B cell (primary cell): ENCODE measurements around the gene EPB41L4B. TPM values are rescaled to one million over a fixed set of nuclear protein-coding genes. Genes with fewer than 3 reads are reported as not detected.
"Not testable (repeated sequence)": the region's sequence is repeated elsewhere in the genome, so short reads cannot be mapped to it uniquely, and the experiment has no call there.

ENCODE experiments used
- ATAC-seq: fragments of 200-7000 bp; cut with Tn5 transposase; one replicate; pipeline ENCODE4 v1.10.0; 2021; ENCODE audit warnings: low read depth, mild to moderate bottlenecking, moderate number of reproducible peaks, moderate library complexity
- CTCF ChIA-PET: fragments of 350-600 bp; sonication (Branson Sonifier 250); formaldehyde crosslinking; loops from one replicate; lab custom pipeline; 2021; ENCODE audit warnings: antibody characterized with exemption, inconsistent platforms; lab: Charles Lee
- POLR2A ChIA-PET: fragments of 350-600 bp; sonication (Branson Sonifier 250); formaldehyde crosslinking; loops from one replicate; lab custom pipeline; 2021; ENCODE audit warnings: antibody characterized with exemption; lab: Charles Lee
- DNase-seq: peaks from one replicate; pipeline ENCODE4 v3.0.0; 2013
- H2AFZ ChIP-seq: 2 replicates; pipeline ENCODE4 v1.6.1; 2012; ENCODE audit warnings: mild to moderate bottlenecking, low read depth, low read length; ENCODE audit not compliant: insufficient read depth, poor library complexity, severe bottlenecking
- H3K27ac ChIP-seq, 2 donors: 1 replicate in 1 of 2; 2 replicates in 1 of 2; pipeline ENCODE4 v1.5.1; 2012 to 2013; ENCODE audit warnings: low read length in 2 of 2, mild to moderate bottlenecking in 2 of 2, moderate library complexity in 1 of 2
- H3K27me3 ChIP-seq, 4 experiments: fragments of 200-600 bp in 1 of 4; sonication (generic) in 1 of 4; replicated peaks in 1 of 4; 1 replicate in 2 of 4; 2 replicates in 2 of 4; pipeline versions ENCODE4 v1.6.1 to v1.7.0; 2013 to 2016; ENCODE audit warnings: low read length in 3 of 4, mild to moderate bottlenecking in 2 of 4, mixed read lengths in 1 of 4, moderate library complexity in 1 of 4; ENCODE audit not compliant: insufficient read depth in 4 of 4, control insufficient read depth in 3 of 4; ENCODE audit errors: control extremely low read depth in 1 of 4
- H3K36me3 ChIP-seq, 2 experiments: replicated peaks in 1 of 2; 1 replicate in 1 of 2; 2 replicates in 1 of 2; pipeline versions ENCODE4 v1.6.1 to v1.7.1; 2013; ENCODE audit warnings: low read length in 1 of 2; ENCODE audit not compliant: insufficient read depth in 2 of 2, control insufficient read depth in 1 of 2; ENCODE audit errors: control extremely low read depth in 1 of 2, extremely low read depth in 1 of 2
- H3K4me1 ChIP-seq, 2 donors: fragments of 200-600 bp in 1 of 2; sonication (generic) in 1 of 2; 1 replicate in 1 of 2; 2 replicates in 1 of 2; pipeline versions ENCODE4 v1.5.1 to v1.6.1; 2013 to 2017; ENCODE audit warnings: low read length in 2 of 2; ENCODE audit not compliant: control insufficient read depth in 2 of 2, insufficient read depth in 2 of 2
- H3K4me2 ChIP-seq: replicated peaks from 2 replicates; pipeline ENCODE3; 2012; ENCODE audit warnings: mild to moderate bottlenecking, low read depth, low read length; ENCODE audit not compliant: poor library complexity, severe bottlenecking
- H3K4me3 ChIP-seq, 5 experiments: fragments of 200-600 bp in 1 of 5; sonication (generic) in 1 of 5; 1 replicate in 3 of 5; 2 replicates in 2 of 5; pipeline versions ENCODE4 v1.5.1 to v1.7.0; 2011 to 2016; ENCODE audit warnings: low read length in 4 of 5, mild to moderate bottlenecking in 4 of 5, low read depth in 2 of 5, control low read depth in 1 of 5, moderate library complexity in 1 of 5; ENCODE audit not compliant: insufficient read depth in 1 of 5; ENCODE audit errors: control extremely low read depth in 1 of 5, extremely low read depth in 1 of 5
- H3K79me2 ChIP-seq: fragments of 200-600 bp; sonication (generic); one replicate; pipeline ENCODE4 v1.6.0; 2016; ENCODE audit warnings: low read length; ENCODE audit not compliant: control insufficient read depth, insufficient read depth
- H3K9ac ChIP-seq: fragments of 200-600 bp; sonication (generic); 2 replicates; pipeline ENCODE4 v1.6.1; 2017; ENCODE audit warnings: mild to moderate bottlenecking, low read length, moderate library complexity
- H3K9me3 ChIP-seq, 3 donors: one replicate each; pipeline versions ENCODE4 v1.6.1 to v1.7.1; 2013; ENCODE audit warnings: low read length in 2 of 3; ENCODE audit not compliant: control insufficient read depth in 2 of 3, insufficient read depth in 1 of 3; ENCODE audit errors: control extremely low read depth in 1 of 3
- H4K20me1 ChIP-seq: 2 replicates; pipeline ENCODE4 v1.6.0; 2012; ENCODE audit warnings: mild to moderate bottlenecking, low read length; ENCODE audit not compliant: insufficient read depth, control insufficient read depth, poor library complexity, severe bottlenecking
- H3K27ac Mint-ChIP-seq: one replicate; pipeline ENCODE4 v1.8.0; 2021; ENCODE audit warnings: mixed read lengths
- H3K27me3 Mint-ChIP-seq: one replicate; pipeline ENCODE4 v1.8.0; 2021; ENCODE audit warnings: mixed read lengths
- H3K4me1 Mint-ChIP-seq: one replicate; pipeline ENCODE4 v1.8.0; 2021; ENCODE audit warnings: mixed read lengths
- H3K4me3 Mint-ChIP-seq: one replicate; pipeline ENCODE4 v1.8.0; 2021; ENCODE audit warnings: mixed read lengths
- H3K9me3 Mint-ChIP-seq: one replicate; pipeline ENCODE4 v1.8.0; 2022; ENCODE audit warnings: mixed read lengths; ENCODE audit not compliant: insufficient read depth
- EZH2 ChIP-seq: IDR thresholded peaks from 2 replicates; pipeline ENCODE4 v1.6.1; 2012; ENCODE audit warnings: borderline replicate concordance, low read depth, mild to moderate bottlenecking, moderate library complexity, low read length; ENCODE audit not compliant: insufficient read depth, poor library complexity, severe bottlenecking
- WGBS: methylation state at CpG from one replicate; pipeline ENCODE4 v1.1.5; 2013; ENCODE audit warnings: missing lambda C conversion rate; ENCODE audit not compliant: insufficient coverage; 5-methylcytosine and 5-hydroxymethylcytosine counted together
- intact Hi-C: fragments of 100-400 bp; cut with micrococcal nuclease; formaldehyde crosslinking; loops from one replicate; pipeline ENCODE4 v1.10.0; 2022
- polyA plus RNA-seq: library from polyadenylated mRNA; depleted of rRNA; stranded (reverse); fragments of >200 nt; gene quantifications from 2 replicates; pipeline ENCODE4 v1.2.3, GENCODE V29; 2012
- total RNA-seq, 2 donors: library from RNA; stranded (reverse); fragments of 120-200 nt in 1 of 2; gene quantifications; 1 replicate in 1 of 2; 2 replicates in 1 of 2; pipeline versions ENCODE4 v1.2.3 to v1.2.4, GENCODE V29; 2013 to 2022
- TF ChIP-seq, protein P1 (sequence below): fragments of 200-600 bp; IDR thresholded peaks from one replicate; pipeline ENCODE4 v1.8.0; 2022; ENCODE audit warnings: antibody characterized with exemption, mild to moderate bottlenecking

The EPB41L4B gene
- total and polyA plus RNA-seq, 2 donors (not counting 1 experiment from before 2014, with no cell fraction given): 2.9 TPM; not detected in 1

DNA sequence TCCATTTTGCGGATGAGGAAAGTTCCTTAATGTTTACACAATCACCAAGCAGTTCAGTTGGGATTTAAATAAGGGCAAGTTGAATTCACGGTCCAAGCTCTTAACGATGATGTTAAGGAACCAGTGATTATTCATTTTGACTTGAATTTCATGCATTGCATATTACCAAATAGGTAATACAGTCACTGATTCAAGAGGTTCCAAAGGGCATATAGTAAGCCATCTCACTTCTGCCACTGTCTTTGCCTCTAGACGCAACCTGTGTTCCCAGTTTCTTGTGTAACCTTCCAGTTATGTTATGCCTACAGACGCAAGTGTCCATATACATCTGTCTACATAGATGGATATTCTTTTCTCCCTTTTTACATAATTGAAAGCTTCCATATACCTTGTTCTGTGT, 39.9 kb upstream of the EPB41L4B start:
- DNase-seq (no peak), ATAC-seq (no peak)
- no CpG with 5 or more reads among the region's 5 CpGs for WGBS
- Histone ChIP-seq H3K9me3 (no peaks in the 10 kb centered on the region), H3K4me2 (no peak overlapping the region), H3K9ac (no peak overlapping the region), H4K20me1 (no peaks in the 10 kb centered on the region), H3K36me3 (no peaks in the 10 kb centered on the region), H3K79me2 (no peaks in the 10 kb centered on the region), H3K4me1 (no peaks in the 10 kb centered on the region), H3K27me3 (peaks cover 0 to 3% (median 0%) of the 10 kb centered on the region in 4 experiments), H2AFZ (no peak overlapping the region), H3K4me3 (no peak overlapping the region), H3K27ac (no peak overlapping the region)
- TF ChIP-seq EZH2: no peak
- TF ChIP-seq, protein P1, sequence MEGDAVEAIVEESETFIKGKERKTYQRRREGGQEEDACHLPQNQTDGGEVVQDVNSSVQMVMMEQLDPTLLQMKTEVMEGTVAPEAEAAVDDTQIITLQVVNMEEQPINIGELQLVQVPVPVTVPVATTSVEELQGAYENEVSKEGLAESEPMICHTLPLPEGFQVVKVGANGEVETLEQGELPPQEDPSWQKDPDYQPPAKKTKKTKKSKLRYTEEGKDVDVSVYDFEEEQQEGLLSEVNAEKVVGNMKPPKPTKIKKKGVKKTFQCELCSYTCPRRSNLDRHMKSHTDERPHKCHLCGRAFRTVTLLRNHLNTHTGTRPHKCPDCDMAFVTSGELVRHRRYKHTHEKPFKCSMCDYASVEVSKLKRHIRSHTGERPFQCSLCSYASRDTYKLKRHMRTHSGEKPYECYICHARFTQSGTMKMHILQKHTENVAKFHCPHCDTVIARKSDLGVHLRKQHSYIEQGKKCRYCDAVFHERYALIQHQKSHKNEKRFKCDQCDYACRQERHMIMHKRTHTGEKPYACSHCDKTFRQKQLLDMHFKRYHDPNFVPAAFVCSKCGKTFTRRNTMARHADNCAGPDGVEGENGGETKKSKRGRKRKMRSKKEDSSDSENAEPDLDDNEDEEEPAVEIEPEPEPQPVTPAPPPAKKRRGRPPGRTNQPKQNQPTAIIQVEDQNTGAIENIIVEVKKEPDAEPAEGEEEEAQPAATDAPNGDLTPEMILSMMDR: no peak
- peaks cover 3% of the 10 kb centered on the region for H3K9me3 Mint-ChIP-seq
- POLR2A ChIA-PET: no interaction called here
- peaks cover 14% of the 10 kb centered on the region for H3K27me3 Mint-ChIP-seq
- H3K27ac Mint-ChIP-seq: no peak overlapping the region
- intact Hi-C loops: no loop called here
- H3K4me3 Mint-ChIP-seq: no peak overlapping the region
- no peaks in the 10 kb centered on the region for H3K4me1 Mint-ChIP-seq
- CTCF ChIA-PET: no interaction called here

DNA sequence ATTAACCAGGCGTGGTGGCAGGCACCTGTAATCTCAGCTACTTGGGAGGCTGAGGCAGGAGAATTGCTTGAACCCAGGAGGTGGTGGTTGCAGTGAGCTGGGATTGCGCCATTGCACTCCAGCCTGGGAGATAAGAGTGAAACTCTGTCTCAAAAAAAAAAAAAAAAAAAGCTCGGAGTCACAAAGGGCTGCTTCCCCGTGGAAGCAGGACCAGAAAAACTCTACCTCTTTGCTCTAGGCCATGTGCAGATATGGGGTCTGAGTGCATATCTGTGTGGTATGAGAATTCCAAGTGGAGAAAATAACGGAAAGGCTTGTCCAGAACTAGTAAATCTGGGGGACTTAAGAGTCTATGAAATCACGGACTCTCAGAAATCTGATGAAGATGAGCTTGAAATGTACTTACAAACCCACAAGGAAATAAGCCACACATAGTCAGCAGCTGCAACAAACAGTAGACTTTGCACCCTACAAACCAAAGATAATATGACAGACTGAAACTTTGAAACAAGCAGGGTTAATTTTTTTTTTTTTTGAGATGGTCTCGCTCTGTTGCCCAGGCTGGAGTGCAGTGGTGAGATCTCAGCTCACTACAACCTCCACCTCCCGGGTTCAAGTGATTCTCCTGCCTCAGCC, 38.2 kb upstream of the EPB41L4B start:
- H3K4me2 ChIP-seq, H2AFZ ChIP-seq, H3K4me3 Mint-ChIP-seq, H4K20me1 ChIP-seq, H3K27me3 ChIP-seq, H3K36me3 ChIP-seq, H3K4me1 Mint-ChIP-seq, H3K9ac ChIP-seq, H3K27ac ChIP-seq, H3K9me3 Mint-ChIP-seq, H3K9me3 ChIP-seq, DNase-seq, H3K27ac Mint-ChIP-seq, H3K4me1 ChIP-seq, ATAC-seq, POLR2A ChIA-PET, intact Hi-C loops, H3K4me3 ChIP-seq, H3K79me2 ChIP-seq: not testable (repeated sequence)
- peaks cover 10% of the 10 kb centered on the region for H3K27me3 Mint-ChIP-seq
- 90% methylated on average over 2 of the region's 8 CpGs for WGBS
- CTCF ChIA-PET: interaction anchor here (0.6 kb wide), 1 partner anchor 111 kb away, joined by 4 read pairs; no protein-coding TSS in a partner anchor
